GM18511 (cell line): ENCODE measurements around the gene ZNF33B.
"Not testable (repeated sequence)": the region's sequence is repeated elsewhere in the genome, so short reads cannot be mapped to it uniquely, and the experiment has no call there.

Experiments
- ATAC-seq: cut with Tn5 transposase; IDR thresholded peaks from one replicate; pipeline ENCODE4 v1.9.1; 2021; ENCODE audit warnings: mild to moderate bottlenecking, moderate library complexity; ENCODE audit not compliant: unreplicated experiment

The ZNF33B gene

GRCh38 chr10:42618424-42618823 is 19.9 kb downstream of the ZNF33B start:
- no peak for ATAC-seq

GRCh38 chr10:42615419-42615818 is 23.0 kb downstream of the ZNF33B start:
- ATAC-seq = no peak

GRCh38 chr10:42609872-42610271 is 28.5 kb downstream of the ZNF33B start:
- peak; percentile 65 for ATAC-seq

GRCh38 chr10:42598249-42598873 is 40.0 kb downstream of the ZNF33B start:
- ATAC-seq = no peak

GRCh38 chr10:42596196-42596595 is 42.2 kb downstream of the ZNF33B start:
- ATAC-seq = no peak

- no peak for ATAC-seq
Measured at GRCh38 chr10:42594246-42594650, 44.1 kb downstream of the ZNF33B start.

- ATAC-seq = no peak
Measured at GRCh38 chr10:42593284-42593683, 45.1 kb downstream of the ZNF33B start.

GRCh38 chr10:42583828-42584227 is 54.5 kb downstream of the ZNF33B start:
- no peak for ATAC-seq

GRCh38 chr10:42578019-42578418 is 60.4 kb downstream of the ZNF33B start:
- ATAC-seq = no peak

- no peak for ATAC-seq
Measured at GRCh38 chr10:42576338-42576737, 62.0 kb downstream of the ZNF33B start.

- no peak for ATAC-seq
Measured at GRCh38 chr10:42574336-42574735, 64.0 kb downstream of the ZNF33B start.

- ATAC-seq = no peak
Measured at GRCh38 chr10:42556931-42557330, 81.4 kb downstream of the ZNF33B start.

GRCh38 chr10:42553576-42553975 is 84.8 kb downstream of the ZNF33B start:
- ATAC-seq = not testable (repeated sequence)

- peak; percentile 35 for ATAC-seq
Measured at GRCh38 chr10:42553064-42553407, 85.3 kb downstream of the ZNF33B start.

- peak; percentile 94 for ATAC-seq
Measured at GRCh38 chr10:42552188-42553063, 85.9 kb downstream of the ZNF33B start.

GRCh38 chr10:42551582-42552187 is 86.7 kb downstream of the ZNF33B start:
- no peak for ATAC-seq

GRCh38 chr10:42549851-42550250 is 88.5 kb downstream of the ZNF33B start:
- ATAC-seq = no peak

GRCh38 chr10:42548254-42548653 is 90.1 kb downstream of the ZNF33B start:
- no peak for ATAC-seq

GRCh38 chr10:42544945-42545344 is 93.4 kb downstream of the ZNF33B start:
- no peak for ATAC-seq

GRCh38 chr10:42543840-42544372 is 94.5 kb downstream of the ZNF33B start:
- no peak for ATAC-seq
